Ectodermal cell (in vitro differentiated cells): ENCODE data around the gene REN.

Source experiments
- H3K27ac ChIP-seq: 2 replicates; pipeline ENCODE4 v1.7.0; 2013; ENCODE audit warnings: mild to moderate bottlenecking, low read depth, low read length; ENCODE audit not compliant: insufficient read depth, poor library complexity, severe bottlenecking
- H3K27me3 ChIP-seq: 2 replicates; pipeline ENCODE4 v1.7.0; 2013; ENCODE audit warnings: mild to moderate bottlenecking, low read length; ENCODE audit not compliant: insufficient read depth, control insufficient read depth, poor library complexity, severe bottlenecking
- H3K36me3 ChIP-seq: one replicate; pipeline ENCODE4 v1.7.0; 2013; ENCODE audit warnings: low read length; ENCODE audit not compliant: control insufficient read depth, insufficient read depth
- H3K4me1 ChIP-seq: one replicate; pipeline ENCODE4 v1.7.0; 2013; ENCODE audit warnings: low read length; ENCODE audit not compliant: control insufficient read depth, insufficient read depth
- H3K4me3 ChIP-seq: 2 replicates; pipeline ENCODE4 v1.7.0; 2013; ENCODE audit warnings: low read depth, low read length, control low read depth; ENCODE audit not compliant: insufficient read depth
- H3K9me3 ChIP-seq: 2 replicates; pipeline ENCODE4 v1.7.0; 2013; ENCODE audit warnings: mild to moderate bottlenecking, low read length, moderate library complexity; ENCODE audit not compliant: control insufficient read depth
- WGBS, 2 experiments: methylation state at CpG; one replicate each; pipeline ENCODE4 v1.1.7; 2013; ENCODE audit warnings: missing lambda C conversion rate in 2 of 2; 5-methylcytosine and 5-hydroxymethylcytosine counted together

Gene REN

DNA sequence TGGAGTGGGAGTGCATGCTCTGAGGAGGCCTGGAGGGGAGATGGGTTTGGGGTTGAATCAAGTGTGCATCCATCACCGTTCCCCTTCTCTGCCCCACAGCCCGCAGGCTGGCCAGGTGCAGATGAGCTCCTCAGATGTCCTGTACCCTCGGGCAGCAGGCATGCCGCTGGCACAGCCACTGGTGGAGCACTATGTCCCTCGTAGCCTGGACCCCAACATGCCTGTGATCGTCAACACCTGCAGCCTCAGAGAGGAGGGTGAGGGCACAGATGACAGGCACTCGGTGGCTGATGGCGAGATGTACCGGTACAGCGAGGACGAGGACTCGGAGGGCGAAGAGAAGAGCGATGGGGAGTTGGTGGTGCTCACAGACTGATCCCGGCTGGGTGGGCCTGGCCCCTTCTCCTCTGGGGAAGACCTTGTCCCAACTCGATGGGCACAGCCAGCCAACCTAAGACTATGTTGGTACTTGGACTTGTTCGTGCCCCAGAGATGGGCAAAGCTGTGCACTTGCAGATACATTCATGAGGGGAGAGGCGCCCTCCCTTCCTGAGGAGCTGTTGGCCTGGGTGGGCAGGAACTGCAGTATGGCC, 40.3 kb downstream of the REN start:
- Histone ChIP-seq H3K27me3 (no peaks in the 10 kb centered on the region), H3K27ac (no peak overlapping the region)

DNA sequence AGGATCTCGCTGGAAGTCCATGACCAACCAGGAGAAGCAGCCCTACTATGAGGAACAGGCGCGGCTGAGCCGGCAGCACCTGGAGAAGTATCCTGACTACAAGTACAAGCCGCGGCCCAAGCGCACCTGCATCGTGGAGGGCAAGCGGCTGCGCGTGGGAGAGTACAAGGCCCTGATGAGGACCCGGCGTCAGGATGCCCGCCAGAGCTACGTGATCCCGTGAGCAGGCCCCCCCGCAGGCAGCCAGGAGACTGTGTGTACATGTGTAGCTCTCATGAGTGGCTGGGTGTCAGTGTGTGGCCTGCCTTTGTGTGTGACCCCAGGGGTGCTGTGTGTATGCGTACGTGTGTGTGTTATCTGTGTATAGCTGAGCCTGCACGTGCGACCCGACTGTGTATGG, 41.5 kb downstream of the REN start:
- Histone ChIP-seq H3K36me3 (peaks cover 22% of the 10 kb centered on the region), H3K27me3 (no peaks in the 10 kb centered on the region)
- WGBS, 2 experiments: 96% methylated on average over 22 of the region's 22 CpGs

More for the DNA sequence above, 40.3 kb downstream of the REN start:
- Histone ChIP-seq H3K4me1 (peaks cover 15% of the 10 kb centered on the region), H3K36me3 (peaks cover 18% of the 10 kb centered on the region), H3K9me3 (no peaks in the 10 kb centered on the region), H3K4me3 (no peak overlapping the region)
- 95% methylated on average over 18 of the region's 18 CpGs for WGBS, 2 experiments

DNA sequence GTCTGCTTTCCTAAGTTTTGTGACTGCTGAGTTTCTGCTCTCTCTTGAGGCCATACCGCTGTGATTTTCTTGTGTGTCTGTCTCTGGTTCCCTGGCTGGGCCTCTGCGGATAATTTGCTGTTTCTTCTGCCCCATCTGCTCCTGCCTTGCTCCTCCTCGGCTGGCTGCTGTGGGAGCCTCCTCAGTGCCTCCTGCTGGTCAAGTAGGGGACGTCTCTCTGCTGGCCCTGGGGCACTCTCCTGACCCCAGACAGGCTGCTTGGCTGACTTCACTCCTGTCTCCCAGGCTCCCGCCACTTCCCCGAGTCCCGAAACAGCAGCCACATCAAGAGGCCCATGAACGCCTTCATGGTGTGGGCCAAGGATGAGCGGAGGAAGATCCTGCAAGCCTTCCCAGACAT, 42.8 kb downstream of the REN start:
- Histone ChIP-seq H3K27me3 (no peaks in the 10 kb centered on the region), H3K4me3 (no peak overlapping the region), H3K9me3 (no peaks in the 10 kb centered on the region), H3K27ac (no peak overlapping the region), H3K36me3 (peaks cover 31% of the 10 kb centered on the region), H3K4me1 (peaks cover 10% of the 10 kb centered on the region)
- WGBS, 2 experiments: 84% methylated on average over 9 of the region's 9 CpGs

More for the DNA sequence above, 41.5 kb downstream of the REN start:
- H3K27ac ChIP-seq: no peak overlapping the region
- H3K4me1 ChIP-seq: peaks cover 15% of the 10 kb centered on the region
- no peaks in the 10 kb centered on the region for H3K9me3 ChIP-seq
- H3K4me3 ChIP-seq: no peak overlapping the region

DNA sequence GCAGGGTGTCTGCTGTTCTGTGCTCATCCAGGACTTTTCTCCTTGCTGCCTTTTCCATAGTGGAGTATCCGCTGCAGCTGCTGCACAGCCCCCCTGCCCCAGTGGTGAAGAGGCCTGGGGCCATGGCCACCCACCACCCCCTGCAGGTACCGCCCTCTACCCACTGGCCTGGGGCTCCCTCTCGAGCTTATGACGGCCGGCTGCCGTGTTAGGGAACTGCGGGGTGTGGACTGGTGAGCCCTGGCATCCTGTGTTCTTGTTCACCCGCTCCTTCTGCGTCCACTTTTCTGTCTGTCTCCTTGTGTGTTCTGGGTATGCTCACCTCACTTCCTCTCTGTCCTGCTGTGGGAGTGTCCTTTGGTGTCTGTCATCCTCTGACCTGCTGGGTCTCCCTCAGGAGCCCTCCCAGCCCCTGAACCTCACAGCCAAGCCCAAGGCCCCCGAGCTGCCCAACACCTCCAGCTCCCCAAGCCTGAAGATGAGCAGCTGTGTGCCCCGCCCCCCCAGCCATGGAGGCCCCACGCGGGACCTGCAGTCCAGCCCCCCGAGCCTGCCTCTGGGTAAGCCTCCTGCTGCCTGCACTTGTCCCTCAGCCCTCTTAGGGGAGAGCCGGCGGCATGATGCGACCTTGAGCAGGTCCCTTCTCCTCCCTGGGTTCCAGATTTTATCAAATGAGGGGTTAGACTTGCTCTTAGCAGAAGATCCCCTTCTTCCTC, 44.1 kb downstream of the REN start:
- no peak overlapping the region for H3K4me3 ChIP-seq
- H3K27me3 ChIP-seq: no peaks in the 10 kb centered on the region
- 93 to 94% methylated on average over 17 of the region's 17 CpGs for WGBS, 2 experiments
- peaks cover 31% of the 10 kb centered on the region for H3K36me3 ChIP-seq
- no peaks in the 10 kb centered on the region for H3K9me3 ChIP-seq
- H3K4me1 ChIP-seq: peaks cover 8% of the 10 kb centered on the region
- H3K27ac ChIP-seq: no peak overlapping the region

DNA sequence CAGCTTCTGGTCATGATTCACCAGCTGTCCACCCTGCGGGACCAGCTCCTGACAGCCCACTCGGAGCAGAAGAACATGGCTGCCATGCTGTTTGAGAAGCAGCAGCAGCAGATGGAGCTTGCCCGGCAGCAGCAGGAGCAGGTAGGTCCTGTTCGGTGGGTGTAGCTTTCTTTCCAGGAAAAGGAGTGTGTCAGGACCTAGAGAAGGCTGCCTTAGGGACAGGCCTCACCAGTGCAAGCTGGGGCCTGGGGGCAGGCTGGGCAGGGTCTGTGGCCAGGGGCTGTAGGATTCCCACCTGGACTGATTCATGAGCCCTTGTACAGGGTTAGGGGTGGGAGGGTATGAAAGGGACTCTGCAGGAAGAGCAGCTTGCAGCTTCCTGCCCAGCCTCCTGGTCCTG, 49.6 kb downstream of the REN start:
- H3K27me3 ChIP-seq: no peaks in the 10 kb centered on the region
- no peaks in the 10 kb centered on the region for H3K4me1 ChIP-seq
- 95% methylated on average over 4 of the region's 4 CpGs for WGBS, 2 experiments
- H3K27ac ChIP-seq: no peak overlapping the region
- no peak overlapping the region for H3K4me3 ChIP-seq
- H3K9me3 ChIP-seq: no peaks in the 10 kb centered on the region
- H3K36me3 ChIP-seq: peaks cover 16% of the 10 kb centered on the region

DNA sequence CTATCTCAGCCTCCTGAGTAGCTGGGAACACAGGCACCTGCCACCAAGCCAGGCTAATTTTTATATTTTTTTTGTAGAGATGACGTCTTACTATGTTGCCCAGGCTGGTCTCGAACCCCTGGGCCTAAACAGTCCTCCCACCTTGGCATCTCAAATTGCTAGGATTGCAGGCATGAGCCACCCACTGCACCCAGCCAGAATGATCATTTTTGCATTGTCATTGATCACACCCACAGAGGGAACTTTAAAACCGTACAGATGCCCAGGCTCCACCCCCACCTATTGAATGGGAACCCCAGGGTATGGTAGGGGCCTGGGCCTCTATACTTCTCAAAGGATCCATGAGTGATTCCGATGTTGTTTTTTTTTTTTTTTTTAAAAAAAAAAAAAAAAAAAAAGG, 51.0 kb downstream of the REN start:
- Histone ChIP-seq H3K36me3 (peaks cover 9% of the 10 kb centered on the region), H3K27ac (no peak overlapping the region), H3K27me3 (no peaks in the 10 kb centered on the region), H3K4me3 (no peak overlapping the region), H3K9me3 (no peaks in the 10 kb centered on the region), H3K4me1 (no peaks in the 10 kb centered on the region)
- 85 to 88% methylated on average over 3 to 4 of the region's 4 CpGs for WGBS, 2 experiments

DNA sequence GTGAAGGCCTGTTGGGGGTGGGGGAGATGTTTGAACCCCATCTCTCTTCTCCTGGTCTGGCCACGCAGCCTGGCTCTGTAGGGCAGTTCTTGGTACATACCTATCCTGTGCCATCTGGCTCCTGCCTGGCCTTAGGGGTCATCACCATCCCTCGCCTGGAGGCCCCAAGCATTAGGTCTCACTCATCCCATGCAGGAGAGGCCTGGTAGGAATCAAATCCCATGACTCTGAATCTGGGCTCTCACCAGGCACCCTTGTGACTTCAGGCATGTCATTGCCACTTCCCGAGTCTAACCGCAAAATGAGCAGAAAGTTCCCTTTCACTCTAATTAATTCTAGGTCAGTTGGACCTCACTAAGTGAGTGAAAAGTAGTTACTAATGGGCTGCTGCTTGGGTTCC, 51.5 kb downstream of the REN start:
- Histone ChIP-seq H3K4me3 (no peak overlapping the region), H3K4me1 (no peaks in the 10 kb centered on the region), H3K27ac (no peak overlapping the region), H3K36me3 (peaks cover 9% of the 10 kb centered on the region), H3K9me3 (no peaks in the 10 kb centered on the region), H3K27me3 (no peaks in the 10 kb centered on the region)
- 96% methylated on average over 4 of the region's 4 CpGs for WGBS, 2 experiments

DNA sequence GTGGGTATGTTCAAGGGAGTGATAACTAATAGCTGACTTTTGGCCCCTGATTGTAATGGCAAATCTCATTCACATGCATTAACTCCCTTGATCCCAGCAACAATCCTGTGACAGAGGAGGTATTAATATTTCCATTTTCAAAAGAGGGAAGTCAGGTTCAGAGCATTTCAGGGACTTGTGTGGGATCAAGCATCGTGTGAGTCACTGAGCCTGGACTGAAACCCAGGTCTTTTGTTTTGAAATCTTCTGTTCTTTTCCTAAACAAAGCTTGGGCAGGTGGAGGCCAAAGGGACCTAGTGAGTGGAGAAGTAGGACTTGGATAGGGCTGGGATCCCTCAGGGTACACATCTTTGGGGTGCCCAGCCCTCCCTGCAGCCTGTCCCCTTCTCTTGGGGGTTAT, 52.2 kb downstream of the REN start:
- Histone ChIP-seq H3K36me3 (peaks cover 5% of the 10 kb centered on the region), H3K27ac (no peak overlapping the region), H3K4me3 (no peak overlapping the region), H3K9me3 (no peaks in the 10 kb centered on the region), H3K4me1 (peaks cover 7% of the 10 kb centered on the region), H3K27me3 (no peaks in the 10 kb centered on the region)
- WGBS, 2 experiments: 83 to 92% methylated on average over 1 of the region's 1 CpG

DNA sequence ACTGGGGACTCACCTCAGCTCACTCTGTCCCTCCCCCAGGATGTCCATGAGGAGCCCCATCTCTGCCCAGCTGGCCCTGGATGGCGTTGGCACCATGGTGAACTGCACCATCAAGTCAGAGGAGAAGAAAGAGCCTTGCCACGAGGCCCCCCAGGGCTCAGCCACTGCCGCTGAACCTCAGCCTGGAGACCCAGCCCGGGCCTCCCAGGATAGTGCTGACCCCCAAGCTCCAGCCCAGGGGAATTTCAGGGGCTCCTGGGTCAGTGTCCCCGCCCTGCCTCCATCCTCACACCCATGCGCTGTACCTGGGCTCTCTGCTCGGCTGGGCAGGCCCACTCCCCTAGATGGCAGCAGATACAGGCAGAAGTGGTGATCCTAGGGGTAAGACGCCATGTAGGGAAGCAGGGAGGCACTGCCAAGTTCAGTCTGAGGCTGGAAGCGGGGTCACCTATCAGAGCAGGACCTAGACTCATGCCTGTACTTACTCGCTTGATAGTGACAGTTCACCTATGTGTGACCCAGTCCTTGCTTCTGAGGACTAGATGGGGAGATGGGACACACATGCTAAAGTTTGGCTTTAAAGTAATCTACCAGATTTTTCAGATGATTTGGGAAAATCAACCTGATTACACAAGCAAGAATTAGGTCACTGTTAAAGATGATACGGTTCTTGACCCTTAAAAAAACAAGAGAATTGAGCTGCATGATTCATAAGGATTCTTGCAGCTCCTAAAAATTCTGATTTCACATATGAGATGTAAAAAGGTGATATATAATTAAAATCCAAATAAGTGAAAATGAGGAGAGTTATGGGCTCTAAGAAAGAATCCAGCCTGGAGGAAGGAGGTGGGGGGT, 53.0 kb downstream of the REN start:
- Histone ChIP-seq H3K27me3 (no peaks in the 10 kb centered on the region), H3K27ac (no peak overlapping the region), H3K4me3 (no peak overlapping the region), H3K36me3 (no peaks in the 10 kb centered on the region), H3K4me1 (peaks cover 14% of the 10 kb centered on the region), H3K9me3 (no peaks in the 10 kb centered on the region)
- 87% methylated on average over 11 of the region's 11 CpGs for WGBS, 2 experiments
